ENCODE data around the gene MAOB. TPM values are rescaled to one million over a fixed set of nuclear protein-coding genes. Genes with fewer than 3 reads are reported as not detected.
"Not testable (repeated sequence)": the region's sequence is repeated elsewhere in the genome, so short reads cannot be mapped to it uniquely, and the experiment has no call there.

Gene MAOB
- 28.2 TPM for total RNA-seq

GRCh38 chrX:43882294-43882681 is at the start of gene MAOB:
Gene MAOB, minus strand, starts transcription at chrX:43882450. Its CDS starts 151 bp downstream, at chrX:43882299.
- DNase-seq (ENCODE audit: low spot score) = no peak

GRCh38 chrX:43922032-43922431 is 39.8 kb upstream of the MAOB start:
- not testable (repeated sequence) for DNase-seq (ENCODE audit: low spot score)

- DNase-seq (ENCODE audit: low spot score) = not testable (repeated sequence)
Measured at GRCh38 chrX:43910772-43911171, 28.5 kb upstream of the MAOB start.

GRCh38 chrX:43910012-43910411 is 27.8 kb upstream of the MAOB start:
- DNase-seq (ENCODE audit: low spot score) = no peak

GRCh38 chrX:43909141-43909540 is 26.9 kb upstream of the MAOB start:
- no peak for DNase-seq (ENCODE audit: low spot score)

- no peak for DNase-seq (ENCODE audit: low spot score)
Measured at GRCh38 chrX:43899878-43900815, 17.9 kb upstream of the MAOB start.

- no peak for DNase-seq (ENCODE audit: low spot score)
Measured at GRCh38 chrX:43898406-43899035, 16.3 kb upstream of the MAOB start.

GRCh38 chrX:43897290-43897689 is 15.0 kb upstream of the MAOB start:
- no peak for DNase-seq (ENCODE audit: low spot score)

- no peak for DNase-seq (ENCODE audit: low spot score)
Measured at GRCh38 chrX:43892336-43892870, 10.2 kb upstream of the MAOB start.

GRCh38 chrX:43885617-43886016 is 3.4 kb upstream of the MAOB start:
- DNase-seq (ENCODE audit: low spot score) = no peak

- no peak for DNase-seq (ENCODE audit: low spot score)
Measured at GRCh38 chrX:43881410-43882293, 598 bp downstream of the MAOB start.

- DNase-seq (ENCODE audit: low spot score) = no peak
Measured at GRCh38 chrX:43880425-43880824, 1.8 kb downstream of the MAOB start.

- no peak for DNase-seq (ENCODE audit: low spot score)
Measured at GRCh38 chrX:43878906-43879526, 3.2 kb downstream of the MAOB start.

- DNase-seq (ENCODE audit: low spot score) = no peak
Measured at GRCh38 chrX:43876680-43877079, 5.6 kb downstream of the MAOB start.

GRCh38 chrX:43870758-43871419 is 11.4 kb downstream of the MAOB start:
- DNase-seq (ENCODE audit: low spot score) = no peak

GRCh38 chrX:43870011-43870410 is 12.2 kb downstream of the MAOB start:
- no peak for DNase-seq (ENCODE audit: low spot score)

GRCh38 chrX:43868791-43869190 is 13.5 kb downstream of the MAOB start:
- DNase-seq (ENCODE audit: low spot score) = no peak

- no peak for DNase-seq (ENCODE audit: low spot score)
Measured at GRCh38 chrX:43866423-43866822, 15.8 kb downstream of the MAOB start.

GRCh38 chrX:43865791-43866190 is 16.5 kb downstream of the MAOB start:
- DNase-seq (ENCODE audit: low spot score) = no peak

GRCh38 chrX:43862434-43862833 is 19.8 kb downstream of the MAOB start:
- DNase-seq (ENCODE audit: low spot score) = no peak

- no peak for DNase-seq (ENCODE audit: low spot score)
Measured at GRCh38 chrX:43861750-43862149, 20.5 kb downstream of the MAOB start.

All from ureter (tissue), 1 donor.